Breast epithelium (tissue), 3 donors: ENCODE data around the gene PROK1.

Experiments
- POLR2A ChIP-seq: fragments of 450-650 bp; IDR thresholded peaks from one replicate; pipeline ENCODE4 v1.6.1; 2016; ENCODE audit warnings: antibody characterized with exemption, mild to moderate bottlenecking, moderate library complexity
- POLR2AphosphoS5 ChIP-seq, 3 donors: sonication (generic); formaldehyde crosslinking; IDR thresholded peaks; one replicate each; pipeline ENCODE4 v1.6.1; 2017; ENCODE audit warnings: antibody characterized with exemption in 3 of 3
- TF ChIP-seq, protein P1 (sequence below), 3 donors: fragments of 450-650 bp; IDR thresholded peaks; one replicate each; pipeline ENCODE4 v1.5.1; 2016 to 2017; ENCODE audit warnings: antibody characterized with exemption in 3 of 3, mild to moderate bottlenecking in 3 of 3, moderate library complexity in 3 of 3

DNA sequence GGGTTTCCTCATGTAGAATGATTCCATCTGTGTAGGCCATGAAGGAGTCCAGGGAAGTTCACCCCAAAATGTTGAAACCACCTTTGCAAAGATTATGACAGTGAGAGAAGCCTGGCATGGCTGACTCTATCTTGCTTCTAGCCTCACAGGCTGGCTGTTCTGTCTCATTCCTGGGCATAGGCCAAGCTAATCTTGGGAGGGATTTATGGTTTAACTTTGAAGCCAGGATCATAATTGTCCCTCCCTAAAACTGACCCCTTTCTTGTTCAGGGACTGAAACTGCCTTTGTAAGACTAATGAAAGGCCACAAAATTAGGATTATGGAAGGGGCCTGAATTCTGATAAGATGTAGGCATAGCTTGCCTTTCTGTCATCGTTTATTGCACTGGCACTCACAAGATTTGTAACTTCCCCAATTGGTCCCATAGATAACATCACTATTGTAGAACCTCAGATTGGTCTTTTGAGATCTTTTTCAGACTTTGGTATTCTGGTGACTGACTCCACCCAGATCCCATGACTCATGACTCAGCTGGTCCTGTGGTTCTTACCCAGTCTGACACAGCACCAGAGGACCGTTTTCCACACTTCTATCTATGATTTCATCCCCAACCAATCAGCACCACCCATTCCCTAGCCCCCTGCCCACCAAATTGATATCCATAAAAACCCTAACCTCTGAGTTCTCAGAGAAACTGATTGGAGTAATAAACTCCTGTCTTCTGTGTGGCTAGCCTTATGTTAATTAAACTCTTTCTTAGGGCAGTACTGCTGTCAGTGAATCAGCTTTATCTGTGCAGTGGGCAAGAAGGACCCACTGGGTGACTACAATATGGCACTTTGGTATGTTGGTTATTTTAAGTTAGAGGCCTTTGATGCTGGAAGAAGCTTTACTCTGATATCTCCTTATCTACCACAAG, 29.8 kb upstream of the PROK1 start:
- TF ChIP-seq, protein P1, sequence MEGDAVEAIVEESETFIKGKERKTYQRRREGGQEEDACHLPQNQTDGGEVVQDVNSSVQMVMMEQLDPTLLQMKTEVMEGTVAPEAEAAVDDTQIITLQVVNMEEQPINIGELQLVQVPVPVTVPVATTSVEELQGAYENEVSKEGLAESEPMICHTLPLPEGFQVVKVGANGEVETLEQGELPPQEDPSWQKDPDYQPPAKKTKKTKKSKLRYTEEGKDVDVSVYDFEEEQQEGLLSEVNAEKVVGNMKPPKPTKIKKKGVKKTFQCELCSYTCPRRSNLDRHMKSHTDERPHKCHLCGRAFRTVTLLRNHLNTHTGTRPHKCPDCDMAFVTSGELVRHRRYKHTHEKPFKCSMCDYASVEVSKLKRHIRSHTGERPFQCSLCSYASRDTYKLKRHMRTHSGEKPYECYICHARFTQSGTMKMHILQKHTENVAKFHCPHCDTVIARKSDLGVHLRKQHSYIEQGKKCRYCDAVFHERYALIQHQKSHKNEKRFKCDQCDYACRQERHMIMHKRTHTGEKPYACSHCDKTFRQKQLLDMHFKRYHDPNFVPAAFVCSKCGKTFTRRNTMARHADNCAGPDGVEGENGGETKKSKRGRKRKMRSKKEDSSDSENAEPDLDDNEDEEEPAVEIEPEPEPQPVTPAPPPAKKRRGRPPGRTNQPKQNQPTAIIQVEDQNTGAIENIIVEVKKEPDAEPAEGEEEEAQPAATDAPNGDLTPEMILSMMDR (IDR thresholded peaks at IDR 0.05), result no peak
- TF ChIP-seq POLR2A (no peak), POLR2AphosphoS5 (IDR thresholded peaks at IDR 0.05) (no peak)
